Measurements from ENCODE around the gene CAPN5.

CAPN5 gene

DNA sequence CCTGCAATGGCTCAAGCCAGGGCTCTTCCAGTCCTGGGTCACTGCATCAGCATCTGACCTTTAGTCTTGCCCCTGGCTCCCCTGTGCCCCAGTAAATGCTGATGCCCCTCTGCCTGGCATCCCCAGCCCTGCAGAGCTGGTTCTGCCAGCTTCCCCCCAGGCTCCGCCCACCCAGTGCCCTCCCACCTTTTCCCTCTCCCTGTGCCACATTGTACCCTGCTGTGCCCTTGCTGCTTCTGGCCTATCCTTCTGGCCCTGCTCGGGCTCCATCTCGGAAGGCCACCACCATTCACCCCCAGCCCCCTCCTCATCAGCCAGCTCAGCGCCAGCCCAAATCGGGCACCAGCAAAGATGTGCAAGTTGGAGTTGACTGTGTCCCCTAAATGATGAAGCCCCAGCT is 7.4 kb downstream of the CAPN5 start:
- intact Hi-C loops (cut with micrococcal nuclease): no loop called here
- Mint-ChIP-seq H3K36me3 (ENCODE audit: low read depth) (no peaks in the 10 kb centered on the region), H3K27ac (no peak overlapping the region), H3K4me1 (ENCODE audit: low read depth) (peaks cover 10% of the 10 kb centered on the region), H3K9me3 (no peaks in the 10 kb centered on the region), H3K4me3 (no peak overlapping the region), H3K27me3 (peaks cover 23% of the 10 kb centered on the region)

DNA sequence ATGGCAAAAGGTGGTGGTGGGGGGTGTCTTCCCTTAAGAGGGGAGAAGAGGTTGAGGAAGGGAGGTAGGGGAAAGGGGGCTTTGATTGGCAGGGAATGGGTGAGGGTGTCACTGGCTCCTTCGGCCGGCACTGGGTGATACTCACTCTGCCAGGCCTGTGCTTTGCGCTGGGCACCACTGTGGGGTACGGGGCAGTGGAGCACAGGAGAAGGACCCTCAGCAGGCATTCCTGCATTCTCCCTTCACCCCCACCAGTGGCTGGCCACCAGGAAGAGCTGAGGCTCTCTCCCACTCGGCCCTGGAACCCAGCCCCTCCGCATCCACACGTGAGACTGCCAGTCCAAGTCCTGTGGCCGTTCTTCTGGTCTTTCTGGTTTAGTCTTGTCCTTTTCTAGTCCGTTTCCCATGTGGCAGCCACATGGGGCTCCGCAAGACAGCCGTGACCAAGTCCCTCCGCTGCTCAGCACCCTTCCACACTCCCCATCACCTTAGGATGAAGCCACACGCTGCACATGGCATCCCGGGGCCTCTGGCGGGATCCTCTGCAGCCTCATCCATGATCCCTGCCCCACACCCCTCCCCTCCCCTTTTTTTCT is 8.0 kb downstream of the CAPN5 start:
- H3K36me3 Mint-ChIP-seq (ENCODE audit: low read depth): no peaks in the 10 kb centered on the region
- no peak overlapping the region for H3K4me3 Mint-ChIP-seq
- peaks cover 10% of the 10 kb centered on the region for H3K4me1 Mint-ChIP-seq (ENCODE audit: low read depth)
- no peaks in the 10 kb centered on the region for H3K9me3 Mint-ChIP-seq
- H3K27me3 Mint-ChIP-seq: peaks cover 19% of the 10 kb centered on the region
- intact Hi-C loops (cut with micrococcal nuclease): no loop called here
- no peak overlapping the region for H3K27ac Mint-ChIP-seq

- Mint-ChIP-seq H3K27me3 (peaks cover 13% of the 10 kb centered on the region), H3K27ac (no peak overlapping the region), H3K9me3 (no peaks in the 10 kb centered on the region), H3K4me3 (no peak overlapping the region), H3K36me3 (ENCODE audit: low read depth) (no peaks in the 10 kb centered on the region), H3K4me1 (ENCODE audit: low read depth) (peaks cover 10% of the 10 kb centered on the region)
- intact Hi-C loops (cut with micrococcal nuclease): no loop called here
Observed at GRCh38 chr11:77075425-77075905, 8.7 kb downstream of the CAPN5 start.

GRCh38 chr11:77079666-77080065 is 12.9 kb downstream of the CAPN5 start:
- Mint-ChIP-seq H3K9me3 (no peaks in the 10 kb centered on the region), H3K4me1 (ENCODE audit: low read depth) (peaks cover 17% of the 10 kb centered on the region), H3K27ac (no peak overlapping the region), H3K27me3 (peaks cover 7% of the 10 kb centered on the region), H3K36me3 (ENCODE audit: low read depth) (no peaks in the 10 kb centered on the region), H3K4me3 (no peak overlapping the region)
- intact Hi-C loops (cut with micrococcal nuclease): no loop called here

DNA sequence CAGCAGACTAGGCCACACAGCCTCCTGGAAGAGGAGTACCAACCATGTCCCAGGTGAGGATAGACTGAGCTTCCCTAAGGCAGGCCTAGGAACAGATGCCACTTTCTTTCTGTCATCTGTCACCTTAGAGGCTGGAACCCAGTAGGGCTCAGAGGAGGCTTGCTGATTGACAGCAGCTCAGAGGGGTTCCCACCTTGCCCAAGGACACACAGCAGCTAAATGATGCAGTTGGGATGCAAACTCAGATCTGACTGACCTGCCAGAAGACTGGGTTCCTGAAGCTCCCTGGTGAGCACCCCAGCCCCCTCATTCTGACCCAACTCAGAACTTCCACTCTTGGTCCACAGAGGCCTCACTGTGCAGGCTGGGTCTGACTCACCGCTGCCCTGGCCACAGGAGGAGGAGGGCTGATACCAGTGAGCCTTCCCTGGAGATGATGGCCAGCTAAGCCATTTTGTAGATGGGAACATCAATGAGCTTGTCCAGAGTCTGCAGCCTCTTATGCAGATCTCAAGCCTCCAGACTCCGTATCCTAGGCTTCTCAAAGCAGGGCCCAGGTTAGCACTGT is 14.0 kb downstream of the CAPN5 start:
- H3K36me3 Mint-ChIP-seq (ENCODE audit: low read depth): no peaks in the 10 kb centered on the region
- H3K9me3 Mint-ChIP-seq: no peaks in the 10 kb centered on the region
- no peak overlapping the region for H3K4me3 Mint-ChIP-seq
- H3K4me1 Mint-ChIP-seq (ENCODE audit: low read depth): peaks cover 17% of the 10 kb centered on the region
- intact Hi-C loops (cut with micrococcal nuclease): no loop called here
- peaks cover 4% of the 10 kb centered on the region for H3K27me3 Mint-ChIP-seq
- H3K27ac Mint-ChIP-seq: no peak overlapping the region

DNA sequence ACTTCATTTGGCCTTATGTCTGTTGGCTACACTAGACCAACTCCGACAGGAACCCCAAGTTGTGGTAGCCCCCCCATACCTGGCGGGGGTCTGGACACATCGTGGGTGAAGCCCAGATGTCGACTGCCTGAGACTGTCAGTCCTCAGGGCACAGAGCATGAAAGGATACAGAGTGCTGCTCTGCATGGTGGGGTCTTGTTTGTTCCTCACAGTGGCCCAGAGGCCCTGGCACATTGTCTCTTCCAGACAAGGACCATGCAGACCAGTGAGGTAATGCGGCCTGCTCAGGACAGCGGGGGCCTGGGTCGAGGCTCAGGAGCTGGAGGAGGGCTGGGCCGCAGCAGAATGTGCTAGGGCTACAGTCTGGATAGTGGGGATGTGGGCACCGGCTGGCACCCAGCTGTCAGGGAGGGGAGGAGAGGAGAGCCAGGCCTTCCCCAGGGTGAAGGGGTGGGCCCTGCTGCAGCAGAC is 14.6 kb downstream of the CAPN5 start:
- Mint-ChIP-seq H3K4me3 (no peak overlapping the region), H3K27me3 (peaks cover 4% of the 10 kb centered on the region), H3K27ac (no peak overlapping the region), H3K4me1 (ENCODE audit: low read depth) (peaks cover 17% of the 10 kb centered on the region), H3K36me3 (ENCODE audit: low read depth) (no peaks in the 10 kb centered on the region), H3K9me3 (no peaks in the 10 kb centered on the region)
- intact Hi-C loops (cut with micrococcal nuclease): no loop called here

DNA sequence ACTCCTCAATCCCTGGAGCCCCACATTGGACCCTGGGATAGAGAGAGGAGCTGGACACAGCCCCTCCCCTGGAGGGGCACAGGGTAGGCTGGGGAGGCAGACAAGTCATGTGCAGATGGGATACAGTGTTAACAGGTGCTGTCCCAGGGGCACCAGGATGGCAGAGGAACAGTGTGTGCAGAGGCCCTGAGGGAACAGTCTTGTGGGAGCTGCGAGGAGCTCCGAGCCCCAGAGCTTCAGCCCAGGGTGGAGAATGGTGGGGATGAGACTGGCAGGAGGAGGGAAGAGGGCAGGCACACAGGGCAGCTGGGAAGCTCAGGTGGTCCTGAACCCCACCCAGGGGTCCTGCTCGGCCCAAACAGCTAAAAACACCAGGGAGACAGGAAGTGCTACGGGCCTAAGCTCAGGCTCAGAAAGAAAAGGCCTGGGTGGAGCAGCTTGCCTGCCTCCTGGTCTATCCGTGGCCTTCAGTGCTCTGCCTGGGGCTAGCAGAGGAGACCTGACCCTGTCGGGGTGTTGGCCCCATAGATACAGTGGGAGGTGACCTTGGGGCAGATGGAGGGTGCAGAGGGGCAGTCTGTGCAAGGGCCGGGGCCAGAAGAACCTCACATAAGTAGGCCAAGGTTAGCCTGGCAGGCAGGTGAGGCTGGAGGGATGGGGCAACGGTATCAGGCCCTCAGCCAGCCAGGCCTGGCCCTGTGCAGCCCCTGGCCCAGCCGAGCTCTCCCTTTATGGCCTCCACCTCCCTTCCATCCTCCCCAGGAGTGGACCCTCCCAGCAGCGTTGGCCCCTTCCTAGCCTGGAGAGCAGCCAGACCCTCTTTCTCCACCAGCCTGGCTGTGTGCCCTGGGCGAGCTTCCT is 15.4 kb downstream of the CAPN5 start:
- Mint-ChIP-seq H3K9me3 (no peaks in the 10 kb centered on the region), H3K4me3 (peak overlapping the region; percentile 31), H3K4me1 (ENCODE audit: low read depth) (peaks cover 17% of the 10 kb centered on the region), H3K36me3 (ENCODE audit: low read depth) (no peaks in the 10 kb centered on the region), H3K27ac (peak overlapping the region; percentile 85), H3K27me3 (peaks cover 4% of the 10 kb centered on the region)
- intact Hi-C loops (cut with micrococcal nuclease): no loop called here

- H3K4me1 Mint-ChIP-seq (ENCODE audit: low read depth): peaks cover 17% of the 10 kb centered on the region
- H3K36me3 Mint-ChIP-seq (ENCODE audit: low read depth): no peaks in the 10 kb centered on the region
- peak overlapping the region; percentile 31 for H3K4me3 Mint-ChIP-seq
- H3K9me3 Mint-ChIP-seq: no peaks in the 10 kb centered on the region
- intact Hi-C loops (cut with micrococcal nuclease): no loop called here
- H3K27ac Mint-ChIP-seq: peak overlapping the region; percentile 85
- peaks cover 2% of the 10 kb centered on the region for H3K27me3 Mint-ChIP-seq
Observed at GRCh38 chr11:77082838-77083565, 16.2 kb downstream of the CAPN5 start.

GRCh38 chr11:77083566-77084245 is 16.9 kb downstream of the CAPN5 start:
- no peaks in the 10 kb centered on the region for H3K9me3 Mint-ChIP-seq
- H3K4me1 Mint-ChIP-seq (ENCODE audit: low read depth): peaks cover 17% of the 10 kb centered on the region
- H3K36me3 Mint-ChIP-seq (ENCODE audit: low read depth): no peaks in the 10 kb centered on the region
- peak overlapping the region; percentile 85 for H3K27ac Mint-ChIP-seq
- intact Hi-C loops (cut with micrococcal nuclease): no loop called here
- no peaks in the 10 kb centered on the region for H3K27me3 Mint-ChIP-seq
- no peak overlapping the region for H3K4me3 Mint-ChIP-seq

DNA sequence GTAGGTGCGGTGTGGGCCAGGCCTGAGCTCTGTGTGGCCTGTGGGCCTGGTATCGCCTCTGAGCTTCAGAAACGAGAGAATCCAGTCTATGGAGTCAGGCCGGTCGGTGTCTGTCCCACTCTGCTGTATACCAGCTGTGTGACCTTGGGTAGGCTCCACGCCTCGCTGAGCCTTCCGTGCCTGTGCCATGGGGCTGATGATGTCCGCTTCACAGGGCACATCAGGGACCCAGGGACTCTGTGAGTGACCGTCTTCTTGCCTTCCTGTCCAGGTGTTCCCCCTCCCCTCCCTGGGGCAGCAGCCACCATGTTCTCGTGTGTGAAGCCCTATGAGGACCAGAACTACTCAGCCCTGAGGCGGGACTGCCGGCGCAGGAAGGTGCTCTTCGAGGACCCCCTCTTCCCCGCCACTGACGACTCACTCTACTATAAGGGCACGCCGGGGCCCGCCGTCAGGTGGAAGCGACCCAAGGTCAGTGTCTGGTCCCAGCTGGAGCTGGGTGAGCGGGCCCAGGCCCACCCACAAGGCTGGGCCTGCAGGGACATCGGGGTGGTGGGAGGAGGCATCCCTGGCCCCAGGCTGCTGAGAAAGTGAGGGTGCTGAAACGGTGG is 17.9 kb downstream of the CAPN5 start:
- no peaks in the 10 kb centered on the region for H3K36me3 Mint-ChIP-seq (ENCODE audit: low read depth)
- H3K9me3 Mint-ChIP-seq: no peaks in the 10 kb centered on the region
- intact Hi-C loops (cut with micrococcal nuclease): no loop called here
- peaks cover 17% of the 10 kb centered on the region for H3K4me1 Mint-ChIP-seq (ENCODE audit: low read depth)
- no peak overlapping the region for H3K27ac Mint-ChIP-seq
- no peak overlapping the region for H3K4me3 Mint-ChIP-seq
- H3K27me3 Mint-ChIP-seq: no peaks in the 10 kb centered on the region

GRCh38 chr11:77085652-77086051 is 18.9 kb downstream of the CAPN5 start:
- intact Hi-C loops (cut with micrococcal nuclease): no loop called here
- H3K4me3 Mint-ChIP-seq: no peak overlapping the region
- no peaks in the 10 kb centered on the region for H3K9me3 Mint-ChIP-seq
- H3K27ac Mint-ChIP-seq: no peak overlapping the region
- peaks cover 17% of the 10 kb centered on the region for H3K4me1 Mint-ChIP-seq (ENCODE audit: low read depth)
- no peaks in the 10 kb centered on the region for H3K36me3 Mint-ChIP-seq (ENCODE audit: low read depth)
- peaks cover 2% of the 10 kb centered on the region for H3K27me3 Mint-ChIP-seq

DNA sequence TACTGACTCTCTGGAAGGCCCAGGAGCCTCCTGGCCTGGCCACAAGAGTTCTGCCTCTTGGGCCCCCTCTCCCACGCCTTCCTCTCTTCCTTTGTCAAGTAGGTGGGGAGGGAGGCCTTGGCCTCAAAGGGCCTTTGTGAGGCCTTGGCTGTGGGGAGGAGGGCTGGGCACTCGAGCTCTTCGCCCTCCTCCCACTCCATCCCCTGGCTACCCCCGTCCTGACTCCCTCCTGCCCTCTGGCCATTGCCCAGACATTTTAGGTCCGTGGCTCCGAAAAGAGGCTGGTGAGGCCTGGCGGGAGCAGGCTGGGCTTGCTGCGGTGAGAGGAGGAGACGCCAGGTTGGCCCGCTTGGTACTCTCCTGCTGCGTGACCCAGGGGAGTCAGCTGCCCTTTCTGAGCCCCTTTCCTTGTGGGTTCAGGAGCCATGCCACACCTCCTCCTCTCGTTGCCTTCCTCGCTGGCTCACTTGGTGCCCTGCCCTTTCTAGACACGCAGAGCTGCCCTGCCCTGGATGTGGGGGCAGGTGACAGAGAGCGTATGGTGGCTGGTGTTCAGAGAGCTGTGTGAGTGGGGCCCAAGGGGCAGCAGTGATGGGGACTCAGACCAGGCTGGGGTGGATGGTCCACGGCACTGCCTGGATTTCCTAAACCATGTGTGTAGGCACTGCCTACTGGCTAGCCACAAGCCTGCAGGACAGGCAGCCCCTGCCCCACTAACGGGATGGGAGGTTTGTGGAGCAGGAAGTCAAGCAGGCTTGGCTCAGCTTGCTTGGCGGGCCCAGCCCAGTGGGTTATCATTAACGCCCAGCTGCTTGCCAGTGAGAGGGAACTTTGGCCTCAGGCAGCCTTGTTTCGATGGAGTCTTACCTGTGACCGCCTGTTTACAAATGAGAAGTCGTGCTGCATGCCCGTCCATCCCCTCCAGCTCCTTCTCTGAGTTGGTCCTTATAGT is 20.0 kb downstream of the CAPN5 start:
- intact Hi-C loops (cut with micrococcal nuclease): no loop called here
- H3K27me3 Mint-ChIP-seq: peaks cover 5% of the 10 kb centered on the region
- no peaks in the 10 kb centered on the region for H3K9me3 Mint-ChIP-seq
- H3K4me3 Mint-ChIP-seq: no peak overlapping the region
- H3K27ac Mint-ChIP-seq: no peak overlapping the region
- peaks cover 17% of the 10 kb centered on the region for H3K4me1 Mint-ChIP-seq (ENCODE audit: low read depth)
- H3K36me3 Mint-ChIP-seq (ENCODE audit: low read depth): no peaks in the 10 kb centered on the region

Measured in dendritic cell treated with granulocyte-macrophage colony-stimulating factor and Interleukin-4, amounts not matched to agents 40 ng/mL and 50 ng/mL, for 4 days (primary cell).